IMR-90 (cell line): ENCODE data around the gene SQSTM1. TPM values are rescaled to one million over a fixed set of nuclear protein-coding genes. Genes with fewer than 3 reads are reported as not detected.

Source experiments
- ATAC-seq: fragments of 200-7000 bp; cut with Tn5 transposase; 2 replicates; pipeline ENCODE4 v1.9.1; 2020; ENCODE audit warnings: low read depth, mild to moderate bottlenecking, moderate library complexity
- BruUV-seq: library from RNA; stranded (reverse); fragments of 400-500 nt; replicated peaks from 2 replicates; lab custom pipeline; 2021; lab: Mats Ljungman, UMichigan
- CTCF ChIA-PET: fragments of 300-600 bp; formaldehyde crosslinking; extraction: SDS; loops from one replicate; lab custom pipeline; 2021; ENCODE audit warnings: antibody characterized with exemption; lab: Yijun Ruan, JAX
- POLR2A ChIA-PET: fragments of 300-600 bp; sonication (Branson Sonifier 250); formaldehyde crosslinking; loops from one replicate; lab custom pipeline; 2022; ENCODE audit warnings: antibody characterized with exemption; ENCODE audit not compliant: unreplicated experiment; lab: Charles Lee
- DNase-seq: peaks from one replicate; pipeline ENCODE4 v3.0.0; 2013
- H2AFZ ChIP-seq: replicated peaks from 2 replicates; pipeline ENCODE3; 2013; ENCODE audit warnings: low read length, mild to moderate bottlenecking; ENCODE audit not compliant: poor library complexity
- H2AK5ac ChIP-seq: 2 replicates; pipeline ENCODE4 v1.6.1; 2013; ENCODE audit warnings: low read depth, low read length, inconsistent platforms
- H2AK9ac ChIP-seq: replicated peaks from 2 replicates; pipeline ENCODE3; 2013; ENCODE audit warnings: mild to moderate bottlenecking, low read depth, low read length, moderate library complexity; ENCODE audit not compliant: poor library complexity
- H2BK120ac ChIP-seq: 2 replicates; pipeline ENCODE4 v1.6.1; 2013; ENCODE audit warnings: low read depth, low read length, inconsistent platforms
- H2BK15ac ChIP-seq: 3 replicates; pipeline ENCODE4 v1.6.1; 2013; ENCODE audit warnings: low read depth, low read length, inconsistent platforms
- H2BK20ac ChIP-seq: 2 replicates; pipeline ENCODE4 v1.6.1; 2013; ENCODE audit warnings: low read depth, mild to moderate bottlenecking, inconsistent platforms, low read length, moderate library complexity
- H2BK5ac ChIP-seq: 2 replicates; pipeline ENCODE4 v1.6.1; 2013; ENCODE audit warnings: mild to moderate bottlenecking, low read depth, low read length, inconsistent platforms; ENCODE audit not compliant: poor library complexity, severe bottlenecking
- H3K14ac ChIP-seq: replicated peaks from 2 replicates; pipeline ENCODE4 v1.6.1; 2013; ENCODE audit warnings: low read depth, low read length, inconsistent platforms
- H3K18ac ChIP-seq: 2 replicates; pipeline ENCODE4 v1.6.1; 2013; ENCODE audit warnings: low read depth, low read length, control low read depth
- H3K23ac ChIP-seq: 2 replicates; pipeline ENCODE4 v1.6.1; 2013; ENCODE audit warnings: low read depth, low read length, inconsistent platforms
- H3K27ac ChIP-seq: 2 replicates; pipeline ENCODE4 v1.5.1; 2013; ENCODE audit warnings: mild to moderate bottlenecking, control low read depth, low read length; ENCODE audit not compliant: insufficient read depth
- H3K27me3 ChIP-seq: 2 replicates; pipeline ENCODE4 v1.6.1; 2013; ENCODE audit warnings: low read length; ENCODE audit not compliant: control insufficient read depth, insufficient read depth
- H3K36me3 ChIP-seq: 2 replicates; pipeline ENCODE4 v1.6.1; 2013; ENCODE audit warnings: low read length, mixed read lengths; ENCODE audit not compliant: control insufficient read depth, insufficient read depth
- H3K4ac ChIP-seq: 2 replicates; pipeline ENCODE4 v1.6.1; 2013; ENCODE audit warnings: low read depth, low read length, inconsistent platforms
- H3K4me1 ChIP-seq: 2 replicates; pipeline ENCODE4 v1.6.1; 2013; ENCODE audit warnings: low read length, mixed read lengths; ENCODE audit not compliant: control insufficient read depth, insufficient read depth
- H3K4me2 ChIP-seq: 2 replicates; pipeline ENCODE4 v1.6.1; 2013; ENCODE audit warnings: low read depth, mild to moderate bottlenecking, control low read depth, low read length, moderate library complexity
- H3K4me3 ChIP-seq: 2 replicates; pipeline ENCODE4 v1.5.1; 2013; ENCODE audit warnings: low read depth, mild to moderate bottlenecking, control low read depth, low read length, moderate library complexity; ENCODE audit not compliant: insufficient read depth
- H3K56ac ChIP-seq: 2 replicates; pipeline ENCODE4 v1.6.1; 2013; ENCODE audit warnings: low read length, inconsistent platforms; ENCODE audit not compliant: insufficient read depth; ENCODE audit errors: extremely low read depth
- H3K79me1 ChIP-seq, 2 experiments: 2 replicates each; pipeline ENCODE4 v1.6.1; 2013; ENCODE audit warnings: low read length in 2 of 2, inconsistent platforms in 1 of 2, low read depth in 1 of 2
- H3K9ac ChIP-seq: 2 replicates; pipeline ENCODE4 v1.6.1; 2013; ENCODE audit warnings: low read depth, low read length, control low read depth
- H3K9me1 ChIP-seq: 2 replicates; pipeline ENCODE4 v1.6.1; 2013; ENCODE audit warnings: low read length, inconsistent platforms; ENCODE audit not compliant: insufficient read depth
- H3K9me3 ChIP-seq: 2 replicates; pipeline ENCODE4 v1.6.1; 2013; ENCODE audit warnings: low read length; ENCODE audit not compliant: control insufficient read depth, insufficient read depth
- H4K20me1 ChIP-seq: 2 replicates; pipeline ENCODE4 v1.6.1; 2013; ENCODE audit warnings: low read length, inconsistent platforms; ENCODE audit not compliant: insufficient read depth
- H4K5ac ChIP-seq: 2 replicates; pipeline ENCODE4 v1.6.1; 2013; ENCODE audit warnings: mild to moderate bottlenecking, low read depth, low read length, control low read depth
- H4K8ac ChIP-seq, 2 experiments: 2 replicates each; pipeline ENCODE4 v1.6.1; 2013; ENCODE audit warnings: low read depth in 2 of 2, low read length in 2 of 2, control low read depth in 1 of 2, inconsistent platforms in 1 of 2
- H4K91ac ChIP-seq: 2 replicates; pipeline ENCODE4 v1.6.1; 2013; ENCODE audit warnings: low read depth, low read length, inconsistent platforms; ENCODE audit not compliant: insufficient read depth
- FOS ChIP-seq: fragments of 150-350 bp; IDR thresholded peaks from 2 replicates; pipeline ENCODE4 v1.6.1; 2016; ENCODE audit warnings: low read depth, low read length
- WGBS, 2 experiments: methylation state at CpG; one replicate each; pipeline versions ENCODE4 v1.1.5 to v1.1.7; 2013; ENCODE audit warnings: missing lambda C conversion rate in 2 of 2; ENCODE audit not compliant: insufficient read length in 1 of 2; ENCODE audit errors: extremely low coverage in 2 of 2; 5-methylcytosine and 5-hydroxymethylcytosine counted together
- dilution Hi-C: fragments of 300-500 bp; cut with HindIII; formaldehyde crosslinking; loops from one replicate; pipeline ENCODE4 v1.14.3; 2018; ENCODE audit warnings: low sequenced_read_pairs; ENCODE audit not compliant: unreplicated experiment
- in situ Hi-C: fragments of 300-500 bp; cut with MboI; formaldehyde crosslinking; loops from 3 replicates; pipeline ENCODE4 v1.14.3; 2019; ENCODE audit warnings: low sequenced_read_pairs, inconsistent platforms, mixed read lengths
- intact Hi-C: fragments of 100-400 bp; cut with micrococcal nuclease; formaldehyde crosslinking; loops from 2 replicates; pipeline ENCODE4 v1.10.0; 2022
- polyA plus RNA-seq, 3 experiments: library from polyadenylated mRNA; depleted of rRNA; stranded (reverse); fragments of >200 nt; gene quantifications; 2 replicates each; pipeline ENCODE4 v1.2.3, GENCODE V29; 2012; ENCODE audit warnings: low replicate concordance in 1 of 3
- total RNA-seq: library from RNA; depleted of rRNA; stranded (reverse); fragments of >200 nt; gene quantifications from 2 replicates; pipeline ENCODE4 v1.2.3, GENCODE V29; 2012

SQSTM1 gene
- total and polyA plus RNA-seq, 2 of the 4 experiments (the other 2 are of a cell fraction) = 152 to 184 TPM

- Histone ChIP-seq H2AK9ac (no peak overlapping the region), H3K23ac (no peak overlapping the region), H3K4me1 (no peaks in the 10 kb centered on the region), H4K20me1 (no peaks in the 10 kb centered on the region), H3K27ac (no peak overlapping the region), H4K5ac (no peak overlapping the region), H3K14ac (no peak overlapping the region), H3K27me3 (no peaks in the 10 kb centered on the region), H4K8ac (no peak overlapping the region), H4K91ac (no peak overlapping the region), H3K9me1 (0 out of 2 replicates have a peak, but pooled peaks cover 2% of the 10 kb centered on the region), H3K56ac (no peak overlapping the region), H3K4me2 (no peak overlapping the region), H3K18ac (no peak overlapping the region), H2BK20ac (no peak overlapping the region), H3K9me3 (peaks cover 11% of the 10 kb centered on the region), H2BK120ac (no peak overlapping the region), H2AFZ (no peak overlapping the region), H3K4me3 (no peak overlapping the region), H2AK5ac (no peak overlapping the region), H3K9ac (no peak overlapping the region), H2BK15ac (no peak overlapping the region), H3K4ac (no peak overlapping the region), H3K36me3 (peaks cover 75% of the 10 kb centered on the region), H2BK5ac (no peak overlapping the region), H3K79me1 (peaks cover 13 to 17% of the 10 kb centered on the region in 2 experiments)
- in situ Hi-C loops (no loop called here), dilution Hi-C loops (no loop called here), intact Hi-C loops (no loop called here)
- ChIA-PET POLR2A (no interaction called here), CTCF (no interaction called here)
- no TSS peak for BruUV-seq
- DNase-seq (no peak), ATAC-seq (0 out of 2 replicates have a peak, but pooled peaks have one; percentile 14)
- TF ChIP-seq FOS = no peak
- 93% methylated on average over 5 of the region's 14 CpGs; no CpG with 5 or more reads in 1 of the 2 experiments for WGBS, 2 experiments
Observed at GRCh38 chr5:179886190-179886911, 65.6 kb downstream of the SQSTM1 start.
